Loucy (cell line): ENCODE data around the gene MRNIP.

Experiments
- H2AFZ ChIP-seq: fragments of 200-600 bp; sonication (generic); 2 replicates; pipeline ENCODE4 v1.6.0; 2016; ENCODE audit warnings: antibody characterized with exemption, mild to moderate bottlenecking, low read length, moderate library complexity
- H3F3A ChIP-seq: fragments of 200-600 bp; 2 replicates; pipeline ENCODE4 v1.6.0; 2016; ENCODE audit warnings: antibody characterized with exemption, low read depth, mild to moderate bottlenecking
- H3K27me3 ChIP-seq: fragments of 200-600 bp; sonication (generic); 2 replicates; pipeline ENCODE4 v1.6.1; 2014; ENCODE audit warnings: low read length, mild to moderate bottlenecking; ENCODE audit not compliant: insufficient read depth, poor library complexity, severe bottlenecking
- H3K36me3 ChIP-seq: fragments of 200-600 bp; sonication (generic); 2 replicates; pipeline ENCODE4 v1.6.1; 2016; ENCODE audit warnings: low read length; ENCODE audit not compliant: insufficient read depth
- H3K4me1 ChIP-seq: fragments of 200-600 bp; sonication (generic); 2 replicates; pipeline ENCODE4 v1.5.1; 2014; ENCODE audit warnings: low read length, mild to moderate bottlenecking; ENCODE audit not compliant: insufficient read depth, poor library complexity, severe bottlenecking
- H3K4me2 ChIP-seq: fragments of 200-600 bp; sonication (generic); 2 replicates; pipeline ENCODE4 v1.6.0; 2014; ENCODE audit warnings: antibody characterized with exemption, low read length, low read depth, mild to moderate bottlenecking; ENCODE audit not compliant: poor library complexity, severe bottlenecking
- H3K4me3 ChIP-seq: fragments of 200-600 bp; sonication (generic); 2 replicates; pipeline ENCODE4 v1.5.1; 2014; ENCODE audit warnings: low read length, mild to moderate bottlenecking, mixed read lengths; ENCODE audit not compliant: poor library complexity, severe bottlenecking
- H3K79me2 ChIP-seq: fragments of 200-600 bp; sonication (generic); 2 replicates; pipeline ENCODE4 v1.6.1; 2014; ENCODE audit warnings: low read length; ENCODE audit not compliant: insufficient read depth
- H3K9ac ChIP-seq: fragments of 200-600 bp; sonication (generic); 2 replicates; pipeline ENCODE4 v1.6.0; 2014; ENCODE audit warnings: mild to moderate bottlenecking, low read depth, low read length, moderate library complexity; ENCODE audit not compliant: poor library complexity, severe bottlenecking
- H3K9me2 ChIP-seq: fragments of 200-600 bp; sonication (generic); replicated peaks from 2 replicates; pipeline ENCODE4 v1.6.1; 2016; ENCODE audit warnings: low read depth, low read length, mixed read lengths
- H3K9me3 ChIP-seq: fragments of 200-600 bp; sonication (generic); 2 replicates; pipeline ENCODE4 v1.6.1; 2014; ENCODE audit warnings: mild to moderate bottlenecking, antibody characterized with exemption, low read length, low read depth; ENCODE audit not compliant: insufficient read depth
- H4K20me1 ChIP-seq: fragments of 200-600 bp; sonication (generic); 2 replicates; pipeline ENCODE4 v1.6.0; 2014; ENCODE audit warnings: antibody characterized with exemption, low read length, mild to moderate bottlenecking; ENCODE audit not compliant: insufficient read depth, poor library complexity, severe bottlenecking
- EZH2phosphoT487 ChIP-seq: fragments of 200-600 bp; IDR thresholded peaks from 2 replicates; pipeline ENCODE4 v1.6.1; 2018; ENCODE audit warnings: antibody characterized with exemption, mild to moderate bottlenecking, moderate library complexity, borderline replicate concordance
- TF ChIP-seq, protein P1 (sequence below): fragments of 200-600 bp; sonication (generic); conservative IDR thresholded peaks from 2 replicates; pipeline ENCODE4 v1.5.1; 2014; ENCODE audit warnings: mild to moderate bottlenecking, antibody characterized with exemption, low read length

The MRNIP gene

DNA sequence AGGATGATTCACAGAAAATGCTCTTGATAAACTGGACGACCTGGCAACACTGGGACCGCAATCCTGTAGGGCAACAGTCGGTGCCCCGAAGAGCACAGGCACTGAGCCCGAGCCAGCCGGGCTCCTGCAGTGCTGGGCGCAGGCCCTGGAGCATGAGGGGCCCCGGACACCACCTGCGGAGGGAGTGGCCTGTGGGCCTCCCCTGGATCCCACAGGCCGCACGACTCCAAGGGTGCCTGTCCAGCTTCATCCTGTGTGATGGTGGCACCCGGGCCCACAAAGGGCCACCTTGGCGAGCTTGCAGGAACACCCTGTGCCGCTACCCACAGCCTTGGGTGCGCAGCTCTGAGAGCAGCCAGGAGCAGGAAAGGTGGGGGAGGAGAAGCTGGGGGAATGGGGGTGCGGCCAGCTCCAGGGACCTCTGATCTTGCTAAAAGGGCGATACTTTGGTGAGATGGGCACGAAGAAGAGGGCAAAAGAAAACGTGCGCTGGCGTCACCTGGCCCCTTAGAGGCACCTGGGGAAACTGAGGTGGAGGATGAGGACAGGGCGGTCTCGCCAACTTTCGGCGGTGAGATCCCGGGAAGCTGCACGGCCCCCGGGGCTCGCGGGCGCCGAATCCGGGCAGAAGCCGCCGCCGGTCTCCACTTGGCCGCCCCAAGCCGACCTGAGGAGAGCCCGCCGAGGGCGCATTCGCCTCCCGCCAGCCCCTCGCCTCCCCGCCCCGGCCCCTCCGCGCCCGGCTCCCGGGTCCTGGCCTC lies 48.4 kb upstream of the MRNIP start:
- no peaks in the 10 kb centered on the region for H4K20me1 ChIP-seq
- H3K9ac ChIP-seq: peak overlapping the region; percentile 65
- no peaks in the 10 kb centered on the region for H3K9me2 ChIP-seq

DNA sequence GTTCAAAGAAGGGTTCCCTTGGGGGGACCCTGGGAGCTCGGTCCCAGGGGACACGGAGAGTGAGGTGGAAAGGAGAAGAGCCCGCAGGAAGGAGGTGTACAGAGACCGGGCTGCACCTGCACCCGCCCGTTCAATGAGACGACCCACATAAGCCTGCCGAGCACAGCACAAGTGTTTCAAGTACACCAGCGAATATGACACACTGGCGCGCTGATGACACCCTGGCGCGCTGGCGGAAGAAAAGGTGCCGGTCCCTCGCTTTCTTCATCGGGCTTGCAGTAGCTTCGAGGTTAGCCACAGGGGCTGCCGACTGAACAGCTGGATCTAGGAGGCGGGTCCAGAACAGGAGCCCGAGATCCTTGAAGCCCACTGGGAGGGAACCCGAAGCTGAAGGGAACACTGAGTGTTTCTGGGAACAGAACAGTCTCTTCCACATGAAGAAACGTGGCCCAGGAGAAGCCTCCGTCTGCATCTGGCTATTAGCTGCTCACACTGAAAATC lies 47.7 kb upstream of the MRNIP start:
- Histone ChIP-seq H3K36me3 (no peaks in the 10 kb centered on the region), H3K4me1 (peaks cover 11% of the 10 kb centered on the region), H2AFZ (no peak overlapping the region)

More for the DNA sequence above, 48.4 kb upstream of the MRNIP start:
- Histone ChIP-seq H3K27me3 (no peaks in the 10 kb centered on the region), H3K79me2 (peaks cover 28% of the 10 kb centered on the region), H3F3A (no peaks in the 10 kb centered on the region), H3K36me3 (no peaks in the 10 kb centered on the region), H3K9me3 (no peaks in the 10 kb centered on the region), H3K4me2 (peak overlapping the region; percentile 81), H2AFZ (peak overlapping the region; percentile 60; the same call in 1 of the 2 replicates), H3K4me3 (peak overlapping the region; percentile 81), H3K4me1 (peaks cover 11% of the 10 kb centered on the region)
- no peak for TF ChIP-seq EZH2phosphoT487

DNA sequence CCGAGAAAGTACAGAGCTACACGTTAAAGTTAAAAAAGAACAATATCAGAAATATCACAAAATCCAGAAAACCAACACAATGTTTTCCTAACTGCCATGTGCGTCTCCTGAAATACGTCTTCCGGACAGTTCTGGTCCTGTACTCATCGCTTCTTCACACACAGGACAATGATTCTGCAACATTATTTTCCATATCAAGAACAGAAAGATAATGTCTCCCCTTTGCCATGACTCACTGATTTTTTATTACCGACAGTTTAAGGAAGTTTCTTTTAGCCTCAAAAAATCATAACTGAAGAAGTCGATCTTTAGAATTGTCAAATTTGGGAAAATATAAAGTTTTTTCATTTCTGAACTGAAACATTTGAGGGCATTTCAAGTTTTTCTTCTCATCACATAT lies 46.5 kb upstream of the MRNIP start:
- Histone ChIP-seq H3K4me1 (peaks cover 11% of the 10 kb centered on the region), H3K9me3 (no peaks in the 10 kb centered on the region), H3K27me3 (no peaks in the 10 kb centered on the region), H3K36me3 (no peaks in the 10 kb centered on the region), H3F3A (no peaks in the 10 kb centered on the region), H3K9ac (no peak overlapping the region), H3K4me2 (peak overlapping the region; percentile 81), H4K20me1 (no peaks in the 10 kb centered on the region), H3K9me2 (no peaks in the 10 kb centered on the region), H2AFZ (no peak overlapping the region), H3K79me2 (peaks cover 28% of the 10 kb centered on the region), H3K4me3 (peak overlapping the region; percentile 2)
- no peak for TF ChIP-seq EZH2phosphoT487
- TF ChIP-seq, protein P1, sequence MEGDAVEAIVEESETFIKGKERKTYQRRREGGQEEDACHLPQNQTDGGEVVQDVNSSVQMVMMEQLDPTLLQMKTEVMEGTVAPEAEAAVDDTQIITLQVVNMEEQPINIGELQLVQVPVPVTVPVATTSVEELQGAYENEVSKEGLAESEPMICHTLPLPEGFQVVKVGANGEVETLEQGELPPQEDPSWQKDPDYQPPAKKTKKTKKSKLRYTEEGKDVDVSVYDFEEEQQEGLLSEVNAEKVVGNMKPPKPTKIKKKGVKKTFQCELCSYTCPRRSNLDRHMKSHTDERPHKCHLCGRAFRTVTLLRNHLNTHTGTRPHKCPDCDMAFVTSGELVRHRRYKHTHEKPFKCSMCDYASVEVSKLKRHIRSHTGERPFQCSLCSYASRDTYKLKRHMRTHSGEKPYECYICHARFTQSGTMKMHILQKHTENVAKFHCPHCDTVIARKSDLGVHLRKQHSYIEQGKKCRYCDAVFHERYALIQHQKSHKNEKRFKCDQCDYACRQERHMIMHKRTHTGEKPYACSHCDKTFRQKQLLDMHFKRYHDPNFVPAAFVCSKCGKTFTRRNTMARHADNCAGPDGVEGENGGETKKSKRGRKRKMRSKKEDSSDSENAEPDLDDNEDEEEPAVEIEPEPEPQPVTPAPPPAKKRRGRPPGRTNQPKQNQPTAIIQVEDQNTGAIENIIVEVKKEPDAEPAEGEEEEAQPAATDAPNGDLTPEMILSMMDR: no peak

More for the DNA sequence above, 47.7 kb upstream of the MRNIP start:
- peak overlapping the region; percentile 81 for H3K4me2 ChIP-seq
- H3K79me2 ChIP-seq: peaks cover 28% of the 10 kb centered on the region
- H3F3A ChIP-seq: no peaks in the 10 kb centered on the region
- H3K4me3 ChIP-seq: peak overlapping the region; percentile 81
- TF ChIP-seq EZH2phosphoT487: no peak
- TF ChIP-seq, protein P1: no peak
- no peaks in the 10 kb centered on the region for H3K27me3 ChIP-seq
- H3K9me2 ChIP-seq: no peaks in the 10 kb centered on the region
- H4K20me1 ChIP-seq: no peaks in the 10 kb centered on the region
- H3K9ac ChIP-seq: peak overlapping the region; percentile 65
- H3K9me3 ChIP-seq: no peaks in the 10 kb centered on the region
